Peyer's patch (tissue), 4 donors: ENCODE data around the gene BMP8B.
"Not testable (repeated sequence)": the region's sequence is repeated elsewhere in the genome, so short reads cannot be mapped to it uniquely, and the experiment has no call there.

Source experiments
- CTCF ChIP-seq, 6 experiments: fragments of 450-650 bp in 4 of 6; fragments of 200-600 bp in 2 of 6; sonication (generic) in 1 of 6; IDR thresholded peaks; one replicate each; pipeline ENCODE4 v1.5.1; 2017 to 2019; ENCODE audit warnings: antibody characterized with exemption in 6 of 6, mild to moderate bottlenecking in 3 of 6, moderate library complexity in 1 of 6
- POLR2A ChIP-seq, 2 donors: fragments of 450-650 bp; IDR thresholded peaks; one replicate each; pipeline ENCODE4 v1.5.1; 2017; ENCODE audit warnings: antibody characterized with exemption in 2 of 2, mild to moderate bottlenecking in 2 of 2, moderate library complexity in 2 of 2

GRCh38 chr1:39775676-39776399 is 12.8 kb downstream of the BMP8B start:
- not testable (repeated sequence) for TF ChIP-seq POLR2A, CTCF (IDR thresholded peaks at IDR 0.05)
